Central memory CD8-positive, alpha-beta T cell (primary cell): ENCODE measurements around the gene SELENOK.
A peak's percentile ranks its signal among the peaks of the same experiment; 100 is the strongest.

Experiments
- ATAC-seq: fragments of 150-1000 bp; cut with Tn5 transposase; replicated peaks from 2 replicates; pipeline ENCODE4 v1.10.0; 2022; ENCODE audit warnings: mild to moderate bottlenecking, moderate FRiP score, moderate number of reproducible peaks; ENCODE audit not compliant: poor library complexity, severe bottlenecking; ENCODE audit errors: extremely low read depth
- DNase-seq, 2 donors: peaks; one replicate each; pipeline ENCODE4 v3.0.0; 2021; ENCODE audit warnings: low spot score in 2 of 2
- H3K27ac Mint-ChIP-seq: one replicate; pipeline ENCODE4 v1.8.0; 2022; ENCODE audit warnings: low read depth, mild to moderate bottlenecking, moderate library complexity, mixed read lengths
- H3K27me3 Mint-ChIP-seq: one replicate; pipeline ENCODE4 v1.8.0; 2022; ENCODE audit warnings: mixed read lengths
- H3K36me3 Mint-ChIP-seq: one replicate; pipeline ENCODE4 v1.8.0; 2022; ENCODE audit warnings: mild to moderate bottlenecking, moderate library complexity, mixed read lengths; ENCODE audit not compliant: insufficient read depth
- H3K4me1 Mint-ChIP-seq: one replicate; pipeline ENCODE4 v1.8.0; 2022; ENCODE audit warnings: mixed read lengths
- H3K4me3 Mint-ChIP-seq: one replicate; pipeline ENCODE4 v1.8.0; 2022; ENCODE audit warnings: mild to moderate bottlenecking, moderate library complexity, mixed read lengths
- H3K9me3 Mint-ChIP-seq: one replicate; pipeline ENCODE4 v1.8.0; 2022; ENCODE audit warnings: mixed read lengths

SELENOK gene

DNA sequence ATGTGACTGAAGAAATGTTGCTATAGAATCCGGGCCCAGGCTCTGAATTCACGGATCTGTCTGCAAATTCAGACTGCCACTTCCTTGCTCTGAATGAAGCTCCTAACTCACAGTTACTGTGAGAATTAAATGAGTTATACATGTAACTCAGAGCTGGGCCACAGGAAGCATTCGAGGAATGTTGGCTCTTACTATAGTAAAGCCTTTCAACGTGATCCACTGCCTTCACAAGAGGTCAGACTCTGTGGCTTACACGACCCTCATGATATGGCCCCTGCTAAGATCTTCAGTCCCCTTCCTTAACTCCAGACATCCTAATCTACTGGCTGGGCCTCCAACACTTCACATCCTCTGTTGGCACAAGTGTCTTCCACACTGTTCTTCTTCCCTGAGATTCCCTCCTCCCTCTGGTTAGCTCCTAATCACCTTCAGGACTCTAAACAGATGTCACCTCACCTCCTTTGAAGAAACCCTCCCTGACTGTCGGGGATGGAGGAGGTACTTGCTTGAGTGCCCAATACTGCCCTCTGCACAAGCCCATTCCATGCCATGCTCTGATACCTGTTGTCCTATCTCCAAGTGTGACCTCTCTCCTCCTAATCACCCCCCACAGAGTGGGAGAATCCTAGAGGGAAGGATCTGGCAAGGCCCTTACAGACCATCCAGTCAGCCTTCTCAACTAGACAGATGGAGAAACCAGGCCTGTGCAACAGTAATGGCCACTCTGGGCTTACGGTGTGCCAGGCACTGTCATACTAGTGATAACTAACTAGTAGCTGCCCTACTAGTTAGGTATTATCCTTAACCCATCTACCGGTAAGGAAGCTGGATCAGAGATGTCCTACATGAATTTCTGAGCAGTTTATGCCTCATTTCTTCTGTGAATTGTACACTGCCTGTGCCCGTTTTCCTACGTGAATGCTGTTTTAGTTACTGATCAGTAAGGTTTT, 11.0 kb downstream of the SELENOK start:
- Mint-ChIP-seq H3K4me1 (peaks cover 31% of the 10 kb centered on the region), H3K4me3 (peak overlapping the region; percentile 90), H3K27ac (peak overlapping the region; percentile 96), H3K36me3 (peaks cover 56% of the 10 kb centered on the region), H3K9me3 (no peaks in the 10 kb centered on the region), H3K27me3 (no peaks in the 10 kb centered on the region)
- ATAC-seq (no peak), DNase-seq (no peak)

DNA sequence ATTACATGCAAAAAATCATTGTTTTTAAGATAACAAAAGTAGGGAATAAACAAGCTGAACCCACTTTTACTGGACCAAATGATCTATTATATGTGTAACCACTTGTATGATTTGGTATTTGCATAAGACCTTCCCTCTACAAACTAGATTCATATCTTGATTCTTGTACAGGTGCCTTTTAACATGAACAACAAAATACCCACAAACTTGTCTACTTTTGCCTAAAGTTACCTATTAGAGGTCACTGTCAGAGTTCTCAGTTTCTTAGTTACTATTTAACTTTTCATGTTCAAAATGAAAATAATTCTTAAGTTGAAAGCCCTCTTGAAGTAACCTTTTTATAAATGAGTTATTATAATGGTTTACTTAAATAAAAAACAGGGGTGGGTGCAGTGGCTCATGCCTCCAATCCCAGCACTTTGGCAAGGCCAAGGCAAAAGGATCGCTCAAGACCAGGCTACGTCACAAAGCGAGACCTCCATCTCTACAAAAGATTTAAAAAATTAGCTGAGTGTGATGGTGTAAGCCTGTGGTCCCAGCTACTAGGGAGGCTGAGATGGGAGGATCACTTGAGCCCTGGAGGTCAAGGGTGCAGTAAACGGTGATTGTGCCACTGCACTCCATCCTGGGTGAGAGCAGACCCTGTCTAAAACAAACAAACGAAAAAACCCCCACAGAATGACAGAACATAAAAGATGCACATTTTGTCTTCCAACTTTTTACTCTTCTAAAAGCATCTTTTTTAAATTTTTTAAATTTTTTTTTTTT, 25.7 kb downstream of the SELENOK start:
- no peak for DNase-seq
- H3K9me3 Mint-ChIP-seq: no peaks in the 10 kb centered on the region
- H3K4me1 Mint-ChIP-seq: peaks cover 16% of the 10 kb centered on the region
- no peak overlapping the region for H3K4me3 Mint-ChIP-seq
- H3K36me3 Mint-ChIP-seq: peaks cover 34% of the 10 kb centered on the region
- H3K27ac Mint-ChIP-seq: no peak overlapping the region
- H3K27me3 Mint-ChIP-seq: no peaks in the 10 kb centered on the region
- no peak for ATAC-seq

DNA sequence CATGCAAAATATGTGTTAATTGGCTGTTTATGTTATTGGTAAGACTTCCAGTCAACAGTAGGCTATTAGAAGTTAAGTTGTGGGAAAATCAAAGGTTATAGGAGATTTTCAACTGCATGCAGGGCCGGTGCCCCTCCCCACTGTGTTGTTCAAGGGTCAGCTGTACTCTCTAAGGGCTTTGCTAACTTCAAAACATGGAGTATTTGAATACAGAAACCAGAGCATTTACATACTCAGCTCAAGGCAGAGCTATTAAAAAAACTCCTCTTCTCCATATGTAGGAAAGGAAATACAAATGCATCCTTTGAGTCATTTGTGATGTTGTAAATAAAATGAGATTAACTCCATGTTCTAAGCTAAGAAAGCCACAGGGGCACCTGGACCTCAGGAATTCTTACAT, 28.5 kb downstream of the SELENOK start:
- no peak for ATAC-seq
- H3K9me3 Mint-ChIP-seq: no peaks in the 10 kb centered on the region
- H3K4me1 Mint-ChIP-seq: peaks cover 4% of the 10 kb centered on the region
- DNase-seq: no peak
- H3K4me3 Mint-ChIP-seq: no peak overlapping the region
- no peaks in the 10 kb centered on the region for H3K27me3 Mint-ChIP-seq
- peaks cover 22% of the 10 kb centered on the region for H3K36me3 Mint-ChIP-seq
- H3K27ac Mint-ChIP-seq: no peak overlapping the region

DNA sequence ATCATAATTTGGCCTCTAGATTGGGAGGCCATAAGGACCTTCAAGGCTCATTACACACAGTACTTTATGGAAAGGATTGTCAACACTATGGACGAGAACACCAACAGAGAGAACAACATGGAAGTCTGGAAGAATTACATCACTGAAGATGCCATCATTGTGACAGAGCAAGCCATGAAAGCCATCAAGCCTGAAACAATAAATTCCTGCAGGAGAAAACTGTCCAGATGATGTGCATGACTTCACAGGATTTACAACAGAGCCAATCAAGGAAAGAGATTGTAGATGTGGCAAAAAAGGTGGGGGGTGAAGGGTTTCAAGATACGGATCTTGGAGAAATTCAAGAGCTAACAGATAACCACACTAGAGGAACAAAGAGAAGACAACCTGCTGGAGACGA, 29.4 kb downstream of the SELENOK start:
- Mint-ChIP-seq H3K36me3 (peaks cover 20% of the 10 kb centered on the region), H3K4me3 (no peak overlapping the region), H3K4me1 (no peaks in the 10 kb centered on the region), H3K27me3 (no peaks in the 10 kb centered on the region), H3K27ac (no peak overlapping the region), H3K9me3 (no peaks in the 10 kb centered on the region)
- no peak for ATAC-seq
- DNase-seq: no peak

DNA sequence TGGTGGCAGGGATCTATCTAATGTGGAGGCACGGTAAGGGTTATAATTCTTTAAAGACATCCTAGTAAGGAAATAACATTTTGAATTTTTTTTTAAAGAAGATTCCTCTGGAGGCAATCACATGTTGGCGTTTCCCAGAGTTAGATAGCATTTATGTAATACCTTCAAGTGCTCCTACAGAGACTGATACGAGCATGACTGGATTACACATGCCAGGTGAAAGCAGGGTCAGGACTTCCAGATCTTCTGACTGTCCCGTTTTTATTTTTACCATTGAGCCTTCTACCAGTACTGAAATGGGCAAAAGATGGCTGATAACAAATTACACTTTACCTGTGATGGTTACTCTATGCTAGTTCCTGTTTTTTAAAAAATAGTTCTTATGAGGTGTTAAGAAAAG, 31.5 kb downstream of the SELENOK start:
- H3K27ac Mint-ChIP-seq: no peak overlapping the region
- H3K27me3 Mint-ChIP-seq: no peaks in the 10 kb centered on the region
- peaks cover 14% of the 10 kb centered on the region for H3K36me3 Mint-ChIP-seq
- H3K4me3 Mint-ChIP-seq: no peak overlapping the region
- no peaks in the 10 kb centered on the region for H3K4me1 Mint-ChIP-seq
- ATAC-seq (no peak), DNase-seq (no peak)
- H3K9me3 Mint-ChIP-seq: no peaks in the 10 kb centered on the region

DNA sequence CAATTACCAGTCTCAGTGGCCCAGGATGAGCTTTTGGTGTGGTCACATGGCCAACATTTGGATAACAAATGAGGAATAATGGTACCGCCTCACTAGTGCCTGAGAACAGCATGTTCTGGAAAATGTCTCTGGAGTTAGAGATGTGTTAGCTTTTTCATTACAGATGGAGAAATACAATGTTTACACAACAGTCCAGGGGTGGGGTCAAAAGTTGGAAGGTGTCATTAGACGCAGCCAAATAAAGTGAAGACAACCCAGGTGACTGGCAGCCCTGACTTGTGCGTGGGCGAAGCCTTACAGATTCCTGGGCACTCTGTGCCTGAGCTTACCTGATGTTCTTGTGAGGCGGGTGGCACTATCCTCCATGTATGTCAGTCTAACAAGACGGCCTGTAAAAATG, 32.5 kb downstream of the SELENOK start:
- no peaks in the 10 kb centered on the region for H3K9me3 Mint-ChIP-seq
- H3K4me1 Mint-ChIP-seq: no peaks in the 10 kb centered on the region
- DNase-seq (no peak), ATAC-seq (no peak)
- H3K4me3 Mint-ChIP-seq: no peak overlapping the region
- no peaks in the 10 kb centered on the region for H3K27me3 Mint-ChIP-seq
- peaks cover 8% of the 10 kb centered on the region for H3K36me3 Mint-ChIP-seq
- no peak overlapping the region for H3K27ac Mint-ChIP-seq

DNA sequence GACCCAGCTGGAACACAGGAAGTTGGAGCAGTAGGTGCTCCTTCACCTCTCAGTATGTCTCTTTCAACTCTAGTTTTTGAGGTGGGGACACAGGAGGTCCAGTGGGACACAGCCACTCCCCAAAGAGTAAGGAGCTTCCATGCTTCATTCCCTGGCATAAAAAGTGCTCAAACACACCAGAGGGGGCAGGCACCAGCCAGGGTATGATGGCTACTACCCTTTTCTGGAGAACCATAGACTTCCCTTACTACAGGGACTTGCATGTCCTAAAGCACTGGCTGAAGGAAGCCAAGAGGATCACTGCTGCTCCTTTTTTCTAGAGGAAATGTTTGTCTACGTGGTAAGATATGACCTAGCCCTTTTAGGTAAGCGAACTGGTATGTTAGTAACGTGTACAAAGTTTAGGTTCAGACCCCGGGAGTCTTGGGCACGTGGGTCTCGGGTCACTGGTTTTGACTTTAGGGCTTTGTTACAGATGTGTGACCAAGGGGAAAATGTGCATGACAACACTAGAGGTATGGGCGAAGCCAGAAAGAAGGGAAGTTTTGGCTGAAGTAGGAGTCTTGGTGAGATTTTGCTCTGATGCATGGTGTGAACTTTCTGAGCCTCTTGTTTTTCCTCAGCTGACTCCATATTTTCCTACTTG, 33.4 kb downstream of the SELENOK start:
- ATAC-seq: no peak
- Mint-ChIP-seq H3K4me1 (no peaks in the 10 kb centered on the region), H3K36me3 (peaks cover 8% of the 10 kb centered on the region), H3K27ac (no peak overlapping the region), H3K4me3 (no peak overlapping the region), H3K9me3 (no peaks in the 10 kb centered on the region), H3K27me3 (no peaks in the 10 kb centered on the region)
- DNase-seq: no peak

DNA sequence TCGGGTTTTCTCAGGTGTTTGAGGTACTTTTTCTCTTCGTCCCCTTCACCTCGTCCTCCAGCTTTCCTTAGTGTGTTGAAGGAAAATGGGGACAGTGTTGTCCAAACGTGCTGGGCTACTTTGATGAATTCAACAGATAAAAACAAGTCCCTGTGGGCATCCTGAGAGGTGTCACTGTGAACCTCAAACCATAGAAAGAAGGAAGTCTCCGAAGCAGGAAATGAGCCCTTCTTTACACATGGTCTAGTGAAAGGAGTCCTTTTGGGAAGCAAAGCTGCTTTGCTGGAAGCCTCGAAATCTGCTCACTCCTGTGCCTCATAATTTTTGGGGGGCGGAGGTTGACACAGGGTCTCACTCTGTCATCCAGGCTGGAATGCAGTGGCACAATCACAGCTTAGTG, 34.7 kb downstream of the SELENOK start:
- ATAC-seq: no peak
- peaks cover 8% of the 10 kb centered on the region for H3K36me3 Mint-ChIP-seq

DNA sequence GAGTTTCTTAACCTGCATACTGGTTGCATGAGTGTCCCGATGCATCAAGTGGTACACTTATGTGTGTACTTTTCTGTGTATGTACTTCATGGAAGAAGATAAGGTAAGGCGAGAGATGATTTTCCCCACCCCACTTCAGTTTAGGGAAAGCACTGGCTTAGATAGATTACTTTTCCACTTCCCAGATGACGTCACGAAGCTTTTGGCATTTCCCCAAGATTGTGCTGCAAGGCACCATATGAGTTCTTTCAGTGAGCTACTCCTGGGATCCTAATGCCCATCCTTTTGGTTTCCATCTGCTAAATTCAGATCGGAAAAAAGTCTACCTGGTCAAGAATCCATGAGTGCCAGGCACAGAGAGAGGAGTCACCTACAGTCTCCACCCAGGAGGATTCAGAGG, 40.8 kb downstream of the SELENOK start:
- H3K36me3 Mint-ChIP-seq: no peaks in the 10 kb centered on the region
- no peaks in the 10 kb centered on the region for H3K4me1 Mint-ChIP-seq
- no peak overlapping the region for H3K27ac Mint-ChIP-seq
- peaks cover 30% of the 10 kb centered on the region for H3K27me3 Mint-ChIP-seq
- no peaks in the 10 kb centered on the region for H3K9me3 Mint-ChIP-seq
- H3K4me3 Mint-ChIP-seq: no peak overlapping the region
- DNase-seq (no peak), ATAC-seq (no peak)

More for the DNA sequence above, 34.7 kb downstream of the SELENOK start:
- Mint-ChIP-seq H3K4me3 (no peak overlapping the region), H3K27me3 (no peaks in the 10 kb centered on the region), H3K27ac (no peak overlapping the region), H3K9me3 (no peaks in the 10 kb centered on the region), H3K4me1 (no peaks in the 10 kb centered on the region)
- DNase-seq: no peak

DNA sequence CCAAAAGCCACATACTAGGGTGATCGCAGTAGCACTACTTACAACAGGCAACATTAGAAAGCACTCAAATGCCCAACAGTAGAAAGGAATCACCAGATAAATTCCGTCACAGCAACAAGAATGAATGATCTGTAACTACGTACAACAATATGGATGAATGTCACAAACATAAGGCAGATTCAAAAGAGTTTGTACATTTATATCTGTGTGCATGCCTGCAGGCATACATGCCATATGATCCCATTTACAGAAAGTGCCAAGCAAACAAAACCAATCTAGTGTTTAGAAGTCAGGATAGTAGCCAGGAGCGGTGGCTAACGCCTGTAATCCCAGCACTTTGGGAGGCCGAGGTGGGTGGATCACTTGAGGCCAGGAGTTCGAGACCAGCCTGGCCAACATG, 41.7 kb downstream of the SELENOK start:
- no peak for ATAC-seq

DNA sequence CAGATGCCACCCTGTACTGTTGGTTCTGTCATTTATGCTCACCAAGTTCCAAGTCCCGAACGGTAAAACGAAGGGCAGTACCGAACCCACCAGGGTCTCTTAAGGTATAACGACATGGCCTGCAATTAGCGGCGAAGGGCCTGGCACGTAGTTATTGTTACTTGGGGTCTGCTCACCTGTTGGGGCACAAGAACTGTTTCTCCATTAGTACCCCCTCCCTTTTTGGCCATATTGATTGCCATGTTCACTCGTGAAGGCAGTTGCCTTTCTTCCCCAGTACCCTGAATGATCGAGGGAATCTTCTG, 44.9 kb downstream of the SELENOK start:
- no peak overlapping the region for H3K27ac Mint-ChIP-seq
- H3K4me3 Mint-ChIP-seq: peak overlapping the region; percentile 53
- H3K4me1 Mint-ChIP-seq: no peaks in the 10 kb centered on the region
- peaks cover 2% of the 10 kb centered on the region for H3K36me3 Mint-ChIP-seq
- H3K27me3 Mint-ChIP-seq: peaks cover 56% of the 10 kb centered on the region
- ATAC-seq (no peak), DNase-seq (no peak)
- H3K9me3 Mint-ChIP-seq: no peaks in the 10 kb centered on the region

More for the DNA sequence above, 41.7 kb downstream of the SELENOK start:
- H3K4me3 Mint-ChIP-seq: no peak overlapping the region
- no peaks in the 10 kb centered on the region for H3K9me3 Mint-ChIP-seq
- H3K4me1 Mint-ChIP-seq: no peaks in the 10 kb centered on the region
- no peaks in the 10 kb centered on the region for H3K36me3 Mint-ChIP-seq
- H3K27me3 Mint-ChIP-seq: peaks cover 38% of the 10 kb centered on the region
- no peak for DNase-seq
- H3K27ac Mint-ChIP-seq: no peak overlapping the region

DNA sequence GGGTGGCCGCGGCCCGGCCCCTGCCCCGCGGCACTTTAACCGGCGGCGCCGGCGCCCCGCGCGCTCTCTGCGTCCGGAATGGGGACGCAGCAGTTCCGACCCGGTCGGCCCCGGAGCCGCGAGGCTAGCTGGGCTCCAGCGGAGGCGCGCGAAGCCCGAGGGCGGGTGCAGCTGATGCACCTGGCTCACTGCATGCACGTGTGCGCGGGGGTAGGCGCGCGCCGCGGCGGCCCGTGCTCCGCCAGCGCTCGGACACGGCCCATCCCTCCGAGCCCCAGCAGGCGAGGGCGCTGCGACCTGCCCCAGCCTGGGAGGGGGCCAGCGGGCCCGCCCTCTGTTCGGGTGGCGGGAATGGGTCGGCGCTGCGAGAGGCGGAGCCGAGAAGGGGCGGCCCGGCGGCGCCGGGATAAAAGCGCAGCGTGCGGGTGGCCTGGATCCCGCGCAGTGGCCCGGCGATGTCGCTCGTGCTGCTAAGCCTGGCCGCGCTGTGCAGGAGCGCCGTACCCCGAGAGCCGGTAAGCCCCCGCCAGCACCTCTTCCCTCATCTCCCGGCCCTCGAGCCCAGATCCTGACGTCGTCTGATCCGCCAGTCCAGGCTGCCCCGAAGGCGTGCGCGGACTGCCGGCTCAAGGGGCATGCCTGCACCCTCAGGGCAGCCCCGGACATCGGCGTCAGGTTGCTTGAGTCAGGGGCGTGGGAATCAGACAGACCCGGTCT, 45.4 kb downstream of the SELENOK start, which contains the start of the genes CHDH and IL17RB:
Gene CHDH, minus strand, starts transcription at position 286 of the 717 bp plus-strand sequence. CDS start 22,411 bp downstream, outside the sequence.
Gene IL17RB, plus strand, starts transcription at position 435 of the 717 bp plus-strand sequence. Its CDS starts 21 bp downstream, at position 456.
- Mint-ChIP-seq H3K4me1 (no peaks in the 10 kb centered on the region), H3K36me3 (peaks cover 2% of the 10 kb centered on the region), H3K27me3 (peaks cover 56% of the 10 kb centered on the region), H3K27ac (no peak within 1 kb of the TSS), H3K4me3 (peak within 1 kb of the TSS; percentile 53), H3K9me3 (no peaks in the 10 kb centered on the region)
- no peak for DNase-seq
- no peak for ATAC-seq
